Activated gamma-delta T cell (primary cell): ENCODE results near the gene ESAM.
"Not testable (repeated sequence)": the region's sequence is repeated elsewhere in the genome, so short reads cannot be mapped to it uniquely, and the experiment has no call there.

Experiments used
- DNase-seq: peaks from one replicate; lab custom pipeline; 2025; lab: John Stamatoyannopoulos, UW

Gene ESAM

GRCh38 chr11:124776865-124777645 is 15.0 kb upstream of the ESAM start:
- DNase-seq, result no peak

GRCh38 chr11:124770959-124771358 is 8.9 kb upstream of the ESAM start:
- not testable (repeated sequence) for DNase-seq

DNA sequence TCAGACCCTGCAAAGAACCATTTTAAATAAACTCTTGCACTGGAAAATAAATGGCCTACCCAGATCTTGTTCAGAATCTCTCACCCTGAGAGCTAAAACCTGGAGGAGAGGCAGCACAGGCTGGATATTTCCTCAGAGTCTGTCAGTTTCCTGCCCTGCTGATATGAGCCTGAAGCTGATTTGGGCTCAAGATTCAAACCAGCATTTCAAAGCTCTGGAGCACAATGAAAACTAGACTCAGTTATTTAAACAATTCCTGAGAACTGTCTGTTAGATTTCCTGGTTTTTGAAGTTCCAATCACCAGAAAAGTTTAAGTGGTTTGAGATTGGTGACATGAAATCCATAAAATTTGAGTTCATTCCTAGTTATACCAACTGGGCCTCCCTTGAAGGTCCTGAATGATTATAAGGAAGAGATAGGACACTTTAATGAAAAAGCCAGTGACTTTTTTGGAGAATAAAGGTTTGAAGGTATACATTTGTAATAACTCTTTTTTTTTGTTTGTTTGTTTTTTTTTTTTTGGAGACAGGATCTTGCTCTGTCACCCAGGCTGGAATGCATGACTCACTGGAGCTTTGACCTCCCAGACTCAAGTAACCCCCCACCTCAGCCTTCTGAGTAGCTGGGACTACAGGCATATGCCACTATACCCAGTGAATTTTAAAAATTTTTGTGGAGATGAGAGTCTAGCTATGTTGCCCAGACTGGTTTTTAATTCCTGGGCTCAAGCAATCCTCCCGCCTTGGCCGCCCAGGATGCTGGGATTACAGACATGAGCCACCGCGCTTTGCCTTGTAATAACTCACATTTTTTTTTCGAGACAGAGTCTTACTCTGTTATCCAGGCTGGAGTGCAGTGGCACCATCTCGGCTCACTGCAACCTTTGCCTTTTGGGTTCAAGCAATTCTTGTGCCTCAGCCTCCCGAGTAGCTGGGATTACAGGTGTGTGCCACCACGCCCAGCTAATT is 8.0 kb upstream of the ESAM start:
- DNase-seq, result no peak

- no peak for DNase-seq
These were observed 6.8 kb upstream of the ESAM start for GRCh38 chr11:124768914-124769313.

GRCh38 chr11:124766156-124766555 is 4.1 kb upstream of the ESAM start:
- no peak for DNase-seq

DNA sequence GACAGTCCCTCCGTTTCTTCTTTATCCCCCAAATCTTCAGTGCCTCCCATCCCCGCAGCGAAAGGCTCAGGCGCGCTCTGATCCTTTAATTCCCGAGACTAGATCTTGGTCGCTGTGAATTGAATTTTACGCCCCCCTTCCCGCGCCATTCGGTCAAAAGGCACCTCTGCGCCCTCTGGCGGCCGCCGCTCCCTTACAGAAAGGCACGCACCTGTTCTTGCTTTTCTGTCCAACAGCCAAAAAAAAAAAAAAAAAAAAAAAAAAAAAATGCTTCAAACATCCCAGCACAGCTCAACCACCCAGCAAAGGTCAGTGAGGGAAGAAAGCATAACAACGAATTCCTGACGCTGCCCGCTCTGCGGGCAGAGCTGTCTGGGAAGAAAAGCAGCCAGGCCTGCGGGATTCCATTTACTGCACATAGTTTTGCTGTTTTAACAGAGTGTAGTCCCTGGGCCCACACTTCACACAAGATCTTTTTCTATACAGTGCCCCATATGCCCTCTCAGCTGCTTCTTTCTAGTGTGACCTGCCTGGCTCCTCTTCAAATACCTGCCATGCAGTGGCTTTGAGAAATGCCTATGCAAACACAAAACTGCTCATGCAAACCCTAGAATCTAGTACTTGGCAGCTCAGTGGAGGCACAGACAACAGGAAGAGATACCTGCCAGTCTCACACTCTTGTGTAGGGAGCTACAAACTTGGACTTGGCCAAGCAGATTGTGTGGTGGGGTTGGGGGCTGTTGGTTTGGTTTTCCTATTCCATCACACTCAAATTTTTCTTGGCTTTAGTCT is 1.3 kb upstream of the ESAM start:
- peak; percentile 62 for DNase-seq

DNA sequence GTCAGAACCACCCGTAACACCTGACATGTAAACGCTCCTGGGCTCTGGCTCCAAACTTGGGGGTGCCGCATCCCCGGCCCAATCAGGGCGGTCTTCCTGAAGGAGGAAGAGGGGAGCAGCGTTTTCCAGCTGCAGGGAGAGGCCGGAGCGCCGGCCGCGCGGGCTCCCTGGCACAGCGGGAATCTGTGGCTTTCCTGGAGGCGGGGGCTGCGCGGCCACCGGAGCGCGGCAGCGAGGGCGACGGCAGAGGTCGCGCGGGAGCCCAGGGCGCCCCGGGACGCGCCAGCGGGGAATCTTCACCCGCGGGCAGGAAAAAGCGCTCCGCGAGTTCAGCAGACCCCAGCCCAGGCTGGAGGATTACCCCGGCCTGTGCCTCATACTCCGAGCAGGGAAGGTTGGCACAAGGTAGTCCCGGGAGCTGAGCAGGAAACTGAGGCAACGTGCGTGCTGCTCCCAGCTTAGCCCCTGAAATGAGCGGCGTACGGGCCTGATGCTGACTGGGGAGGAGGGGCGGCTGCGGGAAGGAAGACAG is 600 bp upstream of the ESAM start:
- DNase-seq, result no peak

DNA sequence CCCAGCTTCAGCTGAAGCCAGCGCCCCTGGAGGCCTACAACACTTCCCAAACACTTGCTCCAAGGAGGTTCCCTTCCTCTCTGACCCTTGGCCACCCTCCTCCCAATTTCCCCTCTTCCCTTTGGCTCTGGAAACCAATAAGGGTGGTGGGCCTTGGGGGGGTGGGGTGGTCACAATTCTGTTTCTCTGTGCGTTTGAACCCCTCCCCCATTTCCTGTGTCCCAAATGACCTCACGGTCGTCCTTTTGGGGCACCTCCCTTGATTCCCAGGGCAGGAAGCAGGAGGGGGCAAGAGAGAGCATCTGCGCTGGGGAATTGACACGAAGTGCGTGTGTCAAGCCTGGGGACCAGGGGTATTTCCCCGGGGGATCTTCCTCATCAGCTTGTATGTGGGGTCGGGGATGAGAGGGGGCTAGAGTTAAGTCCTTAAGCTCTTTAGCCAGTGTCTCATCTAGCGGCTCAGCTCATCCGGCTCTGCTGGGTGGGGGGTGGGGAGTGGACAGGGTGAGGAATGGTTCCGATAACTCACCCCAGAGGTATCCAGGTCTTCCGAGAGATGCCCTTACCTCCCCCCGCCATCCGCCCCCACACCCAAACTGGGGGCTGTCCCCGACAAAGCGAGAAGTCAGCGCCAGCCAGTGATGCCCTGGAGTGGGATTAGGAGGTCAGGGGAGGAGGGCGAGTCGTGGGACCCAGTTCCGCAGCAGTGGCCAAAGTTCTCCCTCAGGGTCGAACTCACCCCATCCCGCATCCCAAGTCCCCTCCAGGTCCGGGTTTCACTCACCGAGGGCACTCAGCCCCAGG is 587 bp downstream of the ESAM start:
- DNase-seq, result no peak

DNA sequence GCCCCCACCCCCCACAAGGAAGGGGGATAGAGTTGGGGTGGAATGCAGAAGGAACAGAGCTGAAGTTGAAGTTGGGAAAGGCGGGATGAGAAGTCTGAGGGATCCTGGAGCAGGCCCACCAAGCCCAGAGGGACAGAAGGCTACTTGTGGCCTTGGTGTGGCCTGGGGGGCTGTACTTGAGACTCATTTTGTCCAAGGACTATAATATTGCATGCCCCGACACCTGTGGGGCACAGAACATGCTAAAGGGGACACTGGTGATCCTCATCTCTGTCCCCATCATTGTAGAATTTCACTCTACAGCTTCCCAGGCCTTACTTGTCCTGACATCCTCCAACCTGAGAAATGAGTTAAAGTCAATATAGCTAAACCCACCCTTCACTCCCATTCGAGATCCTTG is 1.3 kb downstream of the ESAM start:
- DNase-seq, result no peak

- no peak for DNase-seq
These were observed 1.9 kb downstream of the ESAM start for GRCh38 chr11:124760205-124760652.

DNA sequence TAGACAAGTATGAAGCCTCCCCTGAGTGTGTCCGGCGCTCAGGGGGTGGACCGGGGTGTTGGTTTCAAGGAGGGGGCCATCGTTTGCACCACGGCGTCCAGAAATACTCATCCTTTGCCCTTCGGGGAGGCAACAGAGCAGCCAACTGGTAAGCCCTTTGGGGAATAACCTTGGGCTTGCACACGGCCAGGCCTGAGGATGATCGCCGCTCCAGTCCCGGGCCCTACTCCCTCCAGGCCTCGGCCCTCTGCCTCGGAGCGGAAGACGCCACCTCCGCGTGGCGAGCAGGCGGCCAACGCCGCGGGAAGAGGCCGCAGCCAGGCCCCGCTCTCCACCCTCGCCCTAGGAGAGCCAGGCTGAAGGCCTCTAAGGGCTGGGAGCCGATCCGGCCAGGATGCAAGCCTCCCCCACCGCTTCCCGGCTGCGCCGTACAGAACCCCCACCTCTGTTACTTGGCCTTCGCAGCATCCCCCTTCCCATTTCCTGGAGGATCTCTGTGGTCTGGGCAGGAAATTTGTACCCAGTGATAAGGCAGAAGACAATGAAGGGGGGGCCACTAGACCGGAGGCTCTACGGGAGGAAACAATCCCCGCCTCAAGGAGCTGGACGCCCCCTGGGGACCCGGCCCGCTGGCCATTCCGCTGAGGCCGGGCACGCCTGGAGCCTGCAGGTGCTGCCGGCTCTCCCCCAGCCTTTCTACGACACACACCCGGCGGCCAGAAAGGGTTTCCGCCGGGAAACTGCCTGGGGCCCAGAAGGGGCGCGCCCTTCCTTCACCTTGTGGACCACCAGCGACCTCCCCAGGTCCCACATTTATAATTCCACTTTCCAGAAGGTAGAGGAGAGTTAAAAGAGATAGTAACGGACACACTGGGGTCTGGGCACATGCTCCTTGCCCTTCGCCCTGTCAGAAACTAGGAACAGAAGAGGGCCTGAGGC is 2.6 kb downstream of the ESAM start:
- no peak for DNase-seq

GRCh38 chr11:124758355-124759265 is 3.5 kb downstream of the ESAM start:
- peak; percentile 34 for DNase-seq

DNA sequence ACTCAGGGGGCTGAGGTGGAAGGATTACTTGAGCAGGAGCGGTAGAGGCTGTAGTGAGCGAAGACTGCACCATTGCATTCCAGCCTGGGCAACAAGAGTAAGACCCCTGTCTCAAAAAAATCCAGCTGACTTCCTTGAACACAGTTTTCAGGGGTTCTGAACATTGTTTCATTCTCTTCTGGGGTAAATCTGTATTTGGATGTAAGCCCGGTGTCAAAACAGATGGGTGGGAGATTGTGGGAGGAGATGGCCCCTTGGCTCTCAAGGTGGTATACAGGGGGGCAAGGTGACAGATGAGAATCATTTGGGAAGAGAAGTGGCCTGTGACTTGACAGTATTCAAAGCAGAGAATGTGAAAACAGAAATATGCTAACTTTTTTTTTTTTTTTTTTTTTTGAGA is 4.8 kb downstream of the ESAM start:
- DNase-seq, result no peak

DNA sequence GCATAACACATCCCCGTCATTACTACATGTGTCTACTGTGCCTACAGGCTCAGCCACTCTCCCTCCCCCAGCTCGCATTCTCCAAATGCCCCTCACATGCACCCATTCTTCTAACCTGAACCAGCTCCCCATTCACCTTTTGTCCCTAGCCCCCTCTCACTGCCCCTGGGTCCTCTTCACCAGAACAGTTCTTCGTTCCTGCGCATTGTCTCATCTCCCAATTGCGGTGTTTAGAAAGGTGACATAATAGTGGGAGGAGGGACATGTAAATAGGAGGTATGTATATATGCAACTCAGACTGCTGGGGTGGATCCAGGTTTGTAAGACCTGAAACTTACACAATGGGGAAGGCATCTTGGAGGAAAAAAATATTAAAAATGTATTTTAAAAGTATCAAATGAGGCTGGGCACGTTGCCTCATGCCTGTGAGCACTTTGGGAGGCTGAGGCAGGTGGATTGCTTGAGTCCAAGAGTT is 5.3 kb downstream of the ESAM start:
- no peak for DNase-seq

DNA sequence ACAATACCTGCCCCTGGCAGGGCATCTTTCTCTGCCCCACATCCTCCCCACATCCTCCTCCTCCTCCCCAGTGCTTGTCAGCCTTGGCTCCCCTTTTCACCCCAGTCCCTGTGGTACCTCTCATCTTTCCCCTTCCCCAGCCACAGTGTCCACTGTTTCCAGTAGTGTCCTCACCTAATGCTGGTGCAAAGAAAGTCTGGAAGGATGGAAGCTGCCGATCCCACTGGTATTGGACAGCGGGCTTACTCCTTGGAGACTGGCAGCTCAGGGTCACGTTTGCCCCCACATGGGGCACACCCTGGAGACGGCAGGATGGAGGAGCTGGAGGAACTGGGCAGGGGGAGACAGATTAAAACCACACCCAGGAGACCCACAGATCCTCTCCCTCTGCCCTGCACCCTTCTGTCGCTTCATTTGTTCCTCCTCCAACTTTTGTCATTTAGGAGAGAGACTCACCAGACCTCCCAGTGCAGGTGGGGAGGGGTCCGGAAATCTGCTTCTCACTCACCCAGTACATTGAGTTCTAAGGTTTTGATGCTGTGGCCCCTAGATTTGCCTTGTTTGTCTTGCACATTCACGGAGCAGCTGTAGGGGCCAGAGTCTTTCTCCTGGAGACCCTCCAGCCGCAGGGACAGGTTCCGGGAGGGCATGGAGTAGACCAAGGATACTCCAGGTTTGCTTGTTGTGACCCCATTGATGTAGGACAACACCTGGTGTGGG is 5.9 kb downstream of the ESAM start:
- no peak for DNase-seq

DNA sequence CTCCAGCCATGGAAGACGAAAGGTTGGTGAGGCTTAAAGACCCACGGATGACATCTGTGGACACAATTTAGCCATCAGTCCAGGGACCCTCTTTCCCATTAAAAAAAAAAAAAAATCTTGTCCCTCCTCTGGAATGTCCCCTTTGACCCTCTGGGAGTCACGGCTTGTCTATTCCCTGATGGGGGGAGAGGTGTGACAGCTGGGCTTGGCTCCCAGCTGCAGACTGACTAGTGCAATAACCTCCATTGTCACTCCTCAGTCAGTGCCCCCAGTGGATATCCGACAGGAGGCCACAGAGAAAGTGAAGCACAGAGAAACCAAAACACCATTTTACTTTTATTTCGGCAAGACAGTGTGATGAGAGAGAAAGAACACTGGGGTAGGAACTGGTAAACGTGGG is 7.4 kb downstream of the ESAM start:
- no peak for DNase-seq

GRCh38 chr11:124754309-124754708 is 7.8 kb downstream of the ESAM start:
- no peak for DNase-seq

GRCh38 chr11:124753624-124754023 is 8.5 kb downstream of the ESAM start:
- no peak for DNase-seq
